ENCODE measurements around the gene MVK. TPM values are rescaled to one million over a fixed set of nuclear protein-coding genes. Genes with fewer than 3 reads are reported as not detected.
A peak's percentile ranks its signal among the peaks of the same experiment; 100 is the strongest.

Gene MVK
- polyA plus RNA-seq, 1 donor (not counting 4 experiments of a cell fraction or from before 2014, with no cell fraction given) = 26.7 TPM

GRCh38 chr12:109544955-109545531 is 28.6 kb upstream of the MVK start:
- H3K9ac ChIP-seq (ENCODE audit: control insufficient read depth, extremely low read depth, insufficient read depth, low read length) = no peak overlapping the region
- FAIRE-seq = peak; percentile 26
- H3K27me3 ChIP-seq (ENCODE audit: control insufficient read depth, extremely low read depth, insufficient read depth, low read length) = peaks cover 24% of the 10 kb centered on the region
- no peaks in the 10 kb centered on the region for H4K20me1 ChIP-seq (ENCODE audit: control insufficient read depth, extremely low read depth, insufficient read depth, low read length)
- no peak for DNase-seq (ENCODE audit: low read depth, low spot score)
- no peak overlapping the region for H3K4me3 ChIP-seq (ENCODE audit: control insufficient read depth in 2 of 3, extremely low read depth in 1 of 3, insufficient read depth in 2 of 3, low read depth in 1 of 3, low read length in 3 of 3)
- H3K79me2 ChIP-seq (ENCODE audit: control insufficient read depth, insufficient read depth, low read length) = no peaks in the 10 kb centered on the region
- H3K4me2 ChIP-seq (ENCODE audit: control insufficient read depth, extremely low read depth, insufficient read depth, low read depth, low read length) = peak overlapping the region; percentile 34
- no peaks in the 10 kb centered on the region for H3K36me3 ChIP-seq (ENCODE audit: control insufficient read depth in 2 of 2, extremely low read depth in 1 of 2, insufficient read depth in 2 of 2, low read length in 2 of 2)
- dilution Hi-C loops (cut with MboI; ENCODE audit: extremely low pct_ligation_motif_present, low sequenced_read_pairs) = loop anchor here (25.0 kb wide), 1 partner anchor 242 kb away; no protein-coding TSS in a partner anchor
- peaks cover 23% of the 10 kb centered on the region for H3K4me1 ChIP-seq (ENCODE audit: control insufficient read depth, extremely low read depth, insufficient read depth, low read length)
- no peak overlapping the region for H3K27ac ChIP-seq (ENCODE audit: control insufficient read depth, insufficient read depth, low read length)
- peak overlapping the region; percentile 72 for H2AFZ ChIP-seq (ENCODE audit: control insufficient read depth, low read length)
- TF ChIP-seq EZH2 (IDR thresholded peaks at IDR 0.05; ENCODE audit: low read length) = no peak
- TF ChIP-seq, protein P1, sequence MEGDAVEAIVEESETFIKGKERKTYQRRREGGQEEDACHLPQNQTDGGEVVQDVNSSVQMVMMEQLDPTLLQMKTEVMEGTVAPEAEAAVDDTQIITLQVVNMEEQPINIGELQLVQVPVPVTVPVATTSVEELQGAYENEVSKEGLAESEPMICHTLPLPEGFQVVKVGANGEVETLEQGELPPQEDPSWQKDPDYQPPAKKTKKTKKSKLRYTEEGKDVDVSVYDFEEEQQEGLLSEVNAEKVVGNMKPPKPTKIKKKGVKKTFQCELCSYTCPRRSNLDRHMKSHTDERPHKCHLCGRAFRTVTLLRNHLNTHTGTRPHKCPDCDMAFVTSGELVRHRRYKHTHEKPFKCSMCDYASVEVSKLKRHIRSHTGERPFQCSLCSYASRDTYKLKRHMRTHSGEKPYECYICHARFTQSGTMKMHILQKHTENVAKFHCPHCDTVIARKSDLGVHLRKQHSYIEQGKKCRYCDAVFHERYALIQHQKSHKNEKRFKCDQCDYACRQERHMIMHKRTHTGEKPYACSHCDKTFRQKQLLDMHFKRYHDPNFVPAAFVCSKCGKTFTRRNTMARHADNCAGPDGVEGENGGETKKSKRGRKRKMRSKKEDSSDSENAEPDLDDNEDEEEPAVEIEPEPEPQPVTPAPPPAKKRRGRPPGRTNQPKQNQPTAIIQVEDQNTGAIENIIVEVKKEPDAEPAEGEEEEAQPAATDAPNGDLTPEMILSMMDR (optimal IDR thresholded peaks at IDR 0.05 in 1 of 3, IDR thresholded peaks at IDR 0.05 in 1 of 3, conservative IDR thresholded peaks at IDR 0.05 in 1 of 3; ENCODE audit: extremely low read depth in 1 of 3, insufficient read depth in 2 of 3, low read length in 3 of 3) = no peak
- H3K9me3 ChIP-seq (ENCODE audit: control insufficient read depth, low read depth, low read length) = no peaks in the 10 kb centered on the region
- H3K9me1 ChIP-seq (ENCODE audit: control insufficient read depth, extremely low read depth, insufficient read depth, low read length) = no peaks in the 10 kb centered on the region

- H4K20me1 ChIP-seq (ENCODE audit: control insufficient read depth, extremely low read depth, insufficient read depth, low read length) = no peaks in the 10 kb centered on the region
- H3K4me3 ChIP-seq (ENCODE audit: control insufficient read depth in 2 of 3, extremely low read depth in 1 of 3, insufficient read depth in 2 of 3, low read depth in 1 of 3, low read length in 3 of 3) = no peak overlapping the region
- no peaks in the 10 kb centered on the region for H3K9me1 ChIP-seq (ENCODE audit: control insufficient read depth, extremely low read depth, insufficient read depth, low read length)
- no peak overlapping the region for H3K27ac ChIP-seq (ENCODE audit: control insufficient read depth, insufficient read depth, low read length)
- TF ChIP-seq, protein P1 (optimal IDR thresholded peaks at IDR 0.05 in 1 of 3, IDR thresholded peaks at IDR 0.05 in 1 of 3, conservative IDR thresholded peaks at IDR 0.05 in 1 of 3; ENCODE audit: extremely low read depth in 1 of 3, insufficient read depth in 2 of 3, low read length in 3 of 3) = no peak
- no peak for TF ChIP-seq EZH2 (IDR thresholded peaks at IDR 0.05; ENCODE audit: low read length)
- dilution Hi-C loops (cut with MboI; ENCODE audit: extremely low pct_ligation_motif_present, low sequenced_read_pairs) = loop anchor here (25.0 kb wide), 1 partner anchor 241 kb away; no protein-coding TSS in a partner anchor
- no peaks in the 10 kb centered on the region for H3K9me3 ChIP-seq (ENCODE audit: control insufficient read depth, low read depth, low read length)
- peak overlapping the region; percentile 34 for H3K4me2 ChIP-seq (ENCODE audit: control insufficient read depth, extremely low read depth, insufficient read depth, low read depth, low read length)
- no peaks in the 10 kb centered on the region for H3K36me3 ChIP-seq (ENCODE audit: control insufficient read depth in 2 of 2, extremely low read depth in 1 of 2, insufficient read depth in 2 of 2, low read length in 2 of 2)
- peaks cover 29% of the 10 kb centered on the region for H3K27me3 ChIP-seq (ENCODE audit: control insufficient read depth, extremely low read depth, insufficient read depth, low read length)
- FAIRE-seq (peak; percentile 87), DNase-seq (ENCODE audit: low read depth, low spot score) (peak; percentile 17)
- H3K4me1 ChIP-seq (ENCODE audit: control insufficient read depth, extremely low read depth, insufficient read depth, low read length) = peaks cover 23% of the 10 kb centered on the region
- H3K79me2 ChIP-seq (ENCODE audit: control insufficient read depth, insufficient read depth, low read length) = no peaks in the 10 kb centered on the region
- peak overlapping the region; percentile 72 for H2AFZ ChIP-seq (ENCODE audit: control insufficient read depth, low read length)
- no peak overlapping the region for H3K9ac ChIP-seq (ENCODE audit: control insufficient read depth, extremely low read depth, insufficient read depth, low read length)
These were observed 27.8 kb upstream of the MVK start for GRCh38 chr12:109545826-109546225.
